GM23338 (cell line): ENCODE data around the gene OR2H1. TPM values are rescaled to one million over a fixed set of nuclear protein-coding genes. Genes with fewer than 3 reads are reported as not detected.

Experiments used
- ATAC-seq: fragments of 200-7000 bp; cut with Tn5 transposase; 3 replicates; pipeline ENCODE4 v1.9.1; 2020
- DNase-seq: peaks from one replicate; pipeline ENCODE4 v3.0.0-alpha.2; 2015; ENCODE audit warnings: low spot score
- H2AFZ ChIP-seq: fragments of 200-600 bp; sonication (generic); 2 replicates; pipeline ENCODE4 v1.8.0; 2016; ENCODE audit warnings: antibody characterized with exemption, mild to moderate bottlenecking, moderate library complexity
- H3F3A ChIP-seq: fragments of 200-600 bp; sonication (generic); replicated peaks from 2 replicates; pipeline ENCODE4 v1.8.0; 2017; ENCODE audit warnings: antibody characterized with exemption, mixed run types, low read depth
- H3K27ac ChIP-seq: fragments of 200-600 bp; sonication (generic); 2 replicates; pipeline ENCODE4 v1.6.1; 2016; ENCODE audit warnings: low read depth
- H3K27me3 ChIP-seq: fragments of 200-600 bp; sonication (generic); 2 replicates; pipeline ENCODE4 v1.8.0; 2016; ENCODE audit warnings: mild to moderate bottlenecking, mixed run types, moderate library complexity; ENCODE audit not compliant: insufficient read depth
- H3K36me3 ChIP-seq: fragments of 200-600 bp; sonication (generic); 2 replicates; pipeline ENCODE4 v1.8.0; 2016; ENCODE audit warnings: mild to moderate bottlenecking; ENCODE audit not compliant: insufficient read depth
- H3K4me1 ChIP-seq: fragments of 200-600 bp; sonication (generic); 2 replicates; pipeline ENCODE4 v1.8.0; 2016; ENCODE audit warnings: mild to moderate bottlenecking, moderate library complexity; ENCODE audit not compliant: insufficient read depth
- H3K4me2 ChIP-seq: fragments of 200-600 bp; sonication (generic); 2 replicates; pipeline ENCODE4 v1.7.1; 2017; ENCODE audit warnings: mixed run types
- H3K4me3 ChIP-seq: fragments of 200-600 bp; sonication (generic); 2 replicates; pipeline ENCODE4 v1.6.1; 2016; ENCODE audit warnings: mixed run types
- H3K79me2 ChIP-seq: fragments of 200-600 bp; sonication (generic); replicated peaks from 2 replicates; pipeline ENCODE4 v1.8.0; 2017; ENCODE audit warnings: mild to moderate bottlenecking; ENCODE audit not compliant: insufficient read depth
- H3K9me2 ChIP-seq: fragments of 200-600 bp; sonication (generic); 2 replicates; pipeline ENCODE4 v1.8.0; 2017; ENCODE audit not compliant: insufficient read depth
- H4K20me1 ChIP-seq: fragments of 200-600 bp; sonication (generic); replicated peaks from 2 replicates; pipeline ENCODE4 v1.8.0; 2017; ENCODE audit warnings: mild to moderate bottlenecking; ENCODE audit not compliant: insufficient read depth
- H3K27ac Mint-ChIP-seq: 2 replicates; pipeline ENCODE4 v1.8.0; 2020; ENCODE audit warnings: inconsistent platforms, mild to moderate bottlenecking, moderate library complexity, mixed read lengths
- H3K27me3 Mint-ChIP-seq: 3 replicates; pipeline ENCODE4 v1.8.0; 2022; ENCODE audit warnings: low read depth, mild to moderate bottlenecking, moderate library complexity, mixed read lengths, inconsistent platforms; ENCODE audit not compliant: insufficient read depth, poor library complexity
- H3K36me3 Mint-ChIP-seq: 3 replicates; pipeline ENCODE4 v1.8.0; 2021; ENCODE audit warnings: low read depth, mild to moderate bottlenecking, inconsistent platforms, moderate library complexity, mixed read lengths
- H3K4me1 Mint-ChIP-seq: 3 replicates; pipeline ENCODE4 v1.8.0; 2020; ENCODE audit warnings: mild to moderate bottlenecking, inconsistent platforms, mixed read lengths
- H3K4me3 Mint-ChIP-seq: 3 replicates; pipeline ENCODE4 v1.8.0; 2021; ENCODE audit warnings: moderate library complexity, mild to moderate bottlenecking, inconsistent platforms, mixed read lengths
- H3K9me3 Mint-ChIP-seq: 3 replicates; pipeline ENCODE4 v1.8.0; 2020; ENCODE audit warnings: moderate library complexity, mild to moderate bottlenecking, inconsistent platforms, mixed read lengths
- CTCF ChIP-seq, 2 experiments: fragments of 200-600 bp in 1 of 2; sonication (generic) in 1 of 2; conservative IDR thresholded peaks; 2 replicates each; pipeline versions ENCODE4 v1.5.1 to v1.6.1; 2016 to 2017; ENCODE audit warnings: antibody characterized with exemption in 2 of 2, low read depth in 2 of 2, mild to moderate bottlenecking in 2 of 2, moderate library complexity in 1 of 2
- EZH2 ChIP-seq: fragments of 200-600 bp; sonication (generic); IDR thresholded peaks from one replicate; pipeline ENCODE4 v1.8.0; 2017; ENCODE audit warnings: antibody characterized with exemption, mild to moderate bottlenecking, low read depth; ENCODE audit not compliant: unreplicated experiment
- NANOG ChIP-seq: IDR thresholded peaks from 2 replicates; pipeline ENCODE4 v1.6.1; 2016; ENCODE audit warnings: antibody characterized with exemption, borderline replicate concordance
- POLR2AphosphoS5 ChIP-seq: IDR thresholded peaks from 2 replicates; pipeline ENCODE4 v1.6.1; 2016; ENCODE audit warnings: antibody characterized with exemption, low read depth
- STAT1 ChIP-seq: IDR thresholded peaks from one replicate; pipeline ENCODE4 v1.6.1; 2016; ENCODE audit warnings: antibody characterized with exemption; ENCODE audit not compliant: unreplicated experiment
- ZNF331 ChIP-seq: fragments of 250-450 bp; sonication (Bioruptor Pico); IDR thresholded peaks from 2 replicates; pipeline ENCODE4 v1.5.0; 2020; ENCODE audit warnings: low read depth, mild to moderate bottlenecking, moderate library complexity
- polyA plus RNA-seq: library from polyadenylated mRNA; unstranded; fragments of >200 nt; fragmentation: Nextera tagmentation; extraction: Ambion mirVana; gene quantifications from 2 replicates; pipeline ENCODE4 v1.2.1, GENCODE V29; 2016
- total RNA-seq: library from RNA; depleted of rRNA; stranded (reverse); fragments of >200 nt; shearing (Covaris generic); gene quantifications from 2 replicates; pipeline ENCODE4 v1.2.3, GENCODE V29; 2014
- TF ChIP-seq, protein P1 (sequence below): fragments of 250-450 bp; sonication (Bioruptor Pico); IDR thresholded peaks from 2 replicates; pipeline ENCODE4 v1.5.0; 2020; ENCODE audit warnings: mild to moderate bottlenecking, moderate library complexity

OR2H1 gene
- total and polyA plus RNA-seq, 2 experiments from 2014 or later = not detected

DNA sequence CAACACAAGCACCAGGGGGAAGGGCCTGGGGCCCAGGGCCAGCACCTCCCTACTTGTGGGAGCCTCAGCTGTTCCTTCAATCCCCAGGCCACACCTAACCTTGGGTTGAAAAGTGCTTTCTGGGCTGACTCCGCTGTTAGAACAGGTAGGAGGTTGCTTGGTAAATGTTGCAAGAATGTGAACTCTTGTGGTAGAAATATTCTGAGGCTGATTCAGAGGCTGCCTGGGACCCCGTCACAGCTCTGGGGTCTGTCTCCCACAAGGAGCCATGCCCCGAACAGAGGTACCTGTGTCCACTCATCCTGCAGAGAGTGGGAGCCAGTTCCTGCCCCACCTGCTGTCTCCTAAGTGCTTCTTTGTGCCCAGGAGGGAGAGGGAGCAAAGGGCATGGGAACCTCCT, 45.2 kb downstream of the OR2H1 start (continued):
- TF ChIP-seq, protein P1, sequence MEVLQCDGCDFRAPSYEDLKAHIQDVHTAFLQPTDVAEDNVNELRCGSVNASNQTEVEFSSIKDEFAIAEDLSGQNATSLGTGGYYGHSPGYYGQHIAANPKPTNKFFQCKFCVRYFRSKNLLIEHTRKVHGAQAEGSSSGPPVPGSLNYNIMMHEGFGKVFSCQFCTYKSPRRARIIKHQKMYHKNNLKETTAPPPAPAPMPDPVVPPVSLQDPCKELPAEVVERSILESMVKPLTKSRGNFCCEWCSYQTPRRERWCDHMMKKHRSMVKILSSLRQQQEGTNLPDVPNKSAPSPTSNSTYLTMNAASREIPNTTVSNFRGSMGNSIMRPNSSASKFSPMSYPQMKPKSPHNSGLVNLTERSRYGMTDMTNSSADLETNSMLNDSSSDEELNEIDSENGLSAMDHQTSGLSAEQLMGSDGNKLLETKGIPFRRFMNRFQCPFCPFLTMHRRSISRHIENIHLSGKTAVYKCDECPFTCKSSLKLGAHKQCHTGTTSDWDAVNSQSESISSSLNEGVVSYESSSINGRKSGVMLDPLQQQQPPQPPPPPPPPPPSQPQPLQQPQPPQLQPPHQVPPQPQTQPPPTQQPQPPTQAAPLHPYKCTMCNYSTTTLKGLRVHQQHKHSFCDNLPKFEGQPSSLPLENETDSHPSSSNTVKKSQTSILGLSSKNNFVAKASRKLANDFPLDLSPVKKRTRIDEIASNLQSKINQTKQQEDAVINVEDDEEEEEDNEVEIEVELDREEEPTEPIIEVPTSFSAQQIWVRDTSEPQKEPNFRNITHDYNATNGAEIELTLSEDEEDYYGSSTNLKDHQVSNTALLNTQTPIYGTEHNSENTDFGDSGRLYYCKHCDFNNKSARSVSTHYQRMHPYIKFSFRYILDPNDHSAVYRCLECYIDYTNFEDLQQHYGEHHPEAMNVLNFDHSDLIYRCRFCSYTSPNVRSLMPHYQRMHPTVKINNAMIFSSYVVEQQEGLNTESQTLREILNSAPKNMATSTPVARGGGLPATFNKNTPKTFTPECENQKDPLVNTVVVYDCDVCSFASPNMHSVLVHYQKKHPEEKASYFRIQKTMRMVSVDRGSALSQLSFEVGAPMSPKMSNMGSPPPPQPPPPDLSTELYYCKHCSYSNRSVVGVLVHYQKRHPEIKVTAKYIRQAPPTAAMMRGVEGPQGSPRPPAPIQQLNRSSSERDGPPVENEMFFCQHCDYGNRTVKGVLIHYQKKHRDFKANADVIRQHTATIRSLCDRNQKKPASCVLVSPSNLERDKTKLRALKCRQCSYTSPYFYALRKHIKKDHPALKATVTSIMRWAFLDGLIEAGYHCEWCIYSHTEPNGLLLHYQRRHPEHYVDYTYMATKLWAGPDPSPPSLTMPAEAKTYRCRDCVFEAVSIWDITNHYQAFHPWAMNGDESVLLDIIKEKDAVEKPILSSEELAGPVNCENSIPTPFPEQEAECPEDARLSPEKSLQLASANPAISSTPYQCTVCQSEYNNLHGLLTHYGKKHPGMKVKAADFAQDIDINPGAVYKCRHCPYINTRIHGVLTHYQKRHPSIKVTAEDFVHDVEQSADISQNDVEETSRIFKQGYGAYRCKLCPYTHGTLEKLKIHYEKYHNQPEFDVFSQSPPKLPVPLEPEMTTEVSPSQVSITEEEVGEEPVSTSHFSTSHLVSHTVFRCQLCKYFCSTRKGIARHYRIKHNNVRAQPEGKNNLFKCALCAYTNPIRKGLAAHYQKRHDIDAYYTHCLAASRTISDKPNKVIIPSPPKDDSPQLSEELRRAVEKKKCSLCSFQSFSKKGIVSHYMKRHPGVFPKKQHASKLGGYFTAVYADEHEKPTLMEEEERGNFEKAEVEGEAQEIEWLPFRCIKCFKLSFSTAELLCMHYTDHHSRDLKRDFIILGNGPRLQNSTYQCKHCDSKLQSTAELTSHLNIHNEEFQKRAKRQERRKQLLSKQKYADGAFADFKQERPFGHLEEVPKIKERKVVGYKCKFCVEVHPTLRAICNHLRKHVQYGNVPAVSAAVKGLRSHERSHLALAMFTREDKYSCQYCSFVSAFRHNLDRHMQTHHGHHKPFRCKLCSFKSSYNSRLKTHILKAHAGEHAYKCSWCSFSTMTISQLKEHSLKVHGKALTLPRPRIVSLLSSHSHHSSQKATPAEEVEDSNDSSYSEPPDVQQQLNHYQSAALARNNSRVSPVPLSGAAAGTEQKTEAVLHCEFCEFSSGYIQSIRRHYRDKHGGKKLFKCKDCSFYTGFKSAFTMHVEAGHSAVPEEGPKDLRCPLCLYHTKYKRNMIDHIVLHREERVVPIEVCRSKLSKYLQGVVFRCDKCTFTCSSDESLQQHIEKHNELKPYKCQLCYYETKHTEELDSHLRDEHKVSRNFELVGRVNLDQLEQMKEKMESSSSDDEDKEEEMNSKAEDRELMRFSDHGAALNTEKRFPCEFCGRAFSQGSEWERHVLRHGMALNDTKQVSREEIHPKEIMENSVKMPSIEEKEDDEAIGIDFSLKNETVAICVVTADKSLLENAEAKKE (CRISPR knock-in tag) = no peak
- TF ChIP-seq ZNF331 (CRISPR knock-in tag) = no peak

DNA sequence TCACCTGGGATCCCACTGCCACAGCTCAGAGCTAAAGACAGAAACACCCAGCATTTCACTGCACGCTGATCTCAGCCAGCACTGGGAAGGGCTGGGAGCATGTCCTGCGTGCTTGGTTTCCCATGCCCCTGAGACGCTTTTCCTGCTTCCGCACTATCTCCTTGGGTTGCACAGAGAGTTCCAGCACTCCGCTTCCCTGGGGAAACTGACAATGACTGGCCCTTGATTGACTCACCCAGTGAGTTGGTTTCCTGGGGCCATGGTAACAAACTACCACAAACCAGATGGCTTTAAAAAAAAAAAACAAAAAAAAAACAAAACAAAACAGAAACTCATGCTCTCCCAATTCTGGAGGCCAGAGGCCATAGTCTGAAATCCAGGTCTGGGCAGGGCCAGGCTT, 45.6 kb downstream of the OR2H1 start:
- H3K4me3 Mint-ChIP-seq = no peak overlapping the region
- no peaks in the 10 kb centered on the region for H3K9me3 Mint-ChIP-seq
- no peak for DNase-seq
- Histone ChIP-seq H3K27me3 (no peaks in the 10 kb centered on the region), H3K9me2 (peaks cover 9% of the 10 kb centered on the region; the same call in 1 of the 2 replicates), H4K20me1 (no peaks in the 10 kb centered on the region; the same call in 1 of the 2 replicates), H3K4me3 (no peak overlapping the region), H3F3A (no peaks in the 10 kb centered on the region), H3K79me2 (no peaks in the 10 kb centered on the region), H2AFZ (no peak overlapping the region), H3K36me3 (no peaks in the 10 kb centered on the region), H3K4me1 (no peaks in the 10 kb centered on the region), H3K27ac (no peak overlapping the region), H3K4me2 (no peak overlapping the region)
- H3K27ac Mint-ChIP-seq = no peak overlapping the region
- no peaks in the 10 kb centered on the region; the same call in 2 of the 3 replicates for H3K4me1 Mint-ChIP-seq
- H3K36me3 Mint-ChIP-seq = no peaks in the 10 kb centered on the region
- peaks cover 2% of the 10 kb centered on the region for H3K27me3 Mint-ChIP-seq
- ATAC-seq = no peak
- TF ChIP-seq CTCF (conservative IDR thresholded peaks at IDR 0.05; ENCODE audit: low read depth in 2 of 2) (no peak), POLR2AphosphoS5 (no peak), NANOG (no peak), EZH2 (no peak), ZNF331 (CRISPR knock-in tag) (no peak), STAT1 (no peak)
- TF ChIP-seq, protein P1 (CRISPR knock-in tag) = no peak
